SK-N-SH treated with all-trans-retinoic acid at 6 μM for 48 hours (cell line): ENCODE results near the gene DRC7.

Experiments
- BACH2 ChIP-seq: fragments of 250-450 bp; sonication (Bioruptor Pico); IDR thresholded peaks from 2 replicates; pipeline ENCODE4 v1.9.0; 2021; ENCODE audit warnings: mild to moderate bottlenecking, borderline replicate concordance
- ISL1 ChIP-seq: fragments of 250-450 bp; sonication (Bioruptor Pico); IDR thresholded peaks from 2 replicates; pipeline ENCODE4 v2.1.2; 2022; ENCODE audit warnings: mild to moderate bottlenecking, moderate library complexity
- OSR1 ChIP-seq: fragments of 250-450 bp; sonication (Bioruptor Pico); IDR thresholded peaks from 2 replicates; pipeline ENCODE4 v1.8.0; 2022; ENCODE audit warnings: moderate library complexity, mild to moderate bottlenecking, inconsistent platforms
- RARB ChIP-seq: fragments of 250-450 bp; sonication (Bioruptor Pico); IDR thresholded peaks from 2 replicates; pipeline ENCODE4 v1.8.0; 2021; ENCODE audit warnings: mild to moderate bottlenecking, moderate library complexity
- TOX ChIP-seq: fragments of 250-450 bp; sonication (Bioruptor Pico); IDR thresholded peaks from 2 replicates; pipeline ENCODE4 v1.8.0; 2021; ENCODE audit warnings: mild to moderate bottlenecking, moderate library complexity, borderline replicate concordance
- ZFP3 ChIP-seq: fragments of 250-450 bp; sonication (Bioruptor Pico); IDR thresholded peaks from 2 replicates; pipeline ENCODE4 v1.5.0; 2020; ENCODE audit warnings: mild to moderate bottlenecking, moderate library complexity
- ZFP30 ChIP-seq: fragments of 450-650 bp; formaldehyde crosslinking; IDR thresholded peaks from 2 replicates; pipeline ENCODE4 v1.5.0; 2022; ENCODE audit warnings: mild to moderate bottlenecking, moderate library complexity
- ZNF8 ChIP-seq: fragments of 450-650 bp; formaldehyde crosslinking; IDR thresholded peaks from 2 replicates; pipeline ENCODE4 v1.5.0; 2020; ENCODE audit warnings: mild to moderate bottlenecking, moderate library complexity
- TF ChIP-seq, protein P1 (sequence below): fragments of 250-450 bp; sonication (Bioruptor Pico); IDR thresholded peaks from 2 replicates; pipeline ENCODE4 v1.8.0; 2020; ENCODE audit warnings: mild to moderate bottlenecking, moderate library complexity, borderline replicate concordance
- TF ChIP-seq, protein P2 (sequence below): fragments of 250-450 bp; sonication (Bioruptor Pico); IDR thresholded peaks from 2 replicates; pipeline ENCODE4 v1.5.1; 2020; ENCODE audit warnings: low read depth, mild to moderate bottlenecking, moderate library complexity
- TF ChIP-seq, protein P3 (sequence below): fragments of 250-450 bp; sonication (Bioruptor Pico); IDR thresholded peaks from 2 replicates; pipeline ENCODE4 v1.8.0; 2021; ENCODE audit warnings: low read depth, mild to moderate bottlenecking, moderate library complexity, borderline replicate concordance

DNA sequence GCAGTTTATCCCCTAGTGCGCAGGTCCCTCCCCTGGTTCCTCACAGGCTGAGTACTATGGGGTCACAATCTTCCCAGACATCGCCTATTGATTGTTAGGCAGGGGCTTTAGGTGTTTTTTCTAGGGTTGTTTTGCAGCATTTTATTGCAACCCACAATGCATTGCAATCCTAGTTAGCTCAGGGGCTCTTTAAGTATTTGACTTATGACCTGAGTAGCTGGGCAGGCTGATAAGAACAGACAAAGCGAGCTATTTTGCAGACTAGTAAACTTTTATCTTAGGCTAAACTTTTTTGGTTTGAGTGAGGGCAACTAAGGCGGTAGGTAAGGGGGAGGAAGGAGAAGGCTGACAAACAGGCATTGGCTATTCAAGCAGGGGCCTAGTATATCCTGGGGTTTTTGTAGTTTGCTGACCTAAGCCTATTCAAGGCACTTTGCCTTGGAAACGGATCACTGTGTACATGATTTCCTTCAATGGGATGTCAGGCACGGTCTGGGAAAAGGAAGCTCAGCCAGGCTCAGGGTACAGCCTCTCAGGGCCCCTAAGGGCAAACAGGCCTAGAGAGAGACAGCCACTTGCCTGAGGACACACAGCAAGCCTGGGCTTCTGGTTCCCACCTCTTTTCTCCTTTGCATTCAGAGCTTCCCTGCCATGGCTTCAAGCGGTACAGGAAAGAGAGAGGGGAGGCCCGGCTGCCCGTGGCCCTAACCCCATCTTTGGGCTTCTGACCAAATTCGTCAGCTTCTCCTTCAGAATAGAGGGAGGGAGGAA lies 6.4 kb downstream of the DRC7 start:
- TF ChIP-seq BACH2 (CRISPR knock-in tag): no peak
- no peak for TF ChIP-seq RARB
- TF ChIP-seq, protein P1, sequence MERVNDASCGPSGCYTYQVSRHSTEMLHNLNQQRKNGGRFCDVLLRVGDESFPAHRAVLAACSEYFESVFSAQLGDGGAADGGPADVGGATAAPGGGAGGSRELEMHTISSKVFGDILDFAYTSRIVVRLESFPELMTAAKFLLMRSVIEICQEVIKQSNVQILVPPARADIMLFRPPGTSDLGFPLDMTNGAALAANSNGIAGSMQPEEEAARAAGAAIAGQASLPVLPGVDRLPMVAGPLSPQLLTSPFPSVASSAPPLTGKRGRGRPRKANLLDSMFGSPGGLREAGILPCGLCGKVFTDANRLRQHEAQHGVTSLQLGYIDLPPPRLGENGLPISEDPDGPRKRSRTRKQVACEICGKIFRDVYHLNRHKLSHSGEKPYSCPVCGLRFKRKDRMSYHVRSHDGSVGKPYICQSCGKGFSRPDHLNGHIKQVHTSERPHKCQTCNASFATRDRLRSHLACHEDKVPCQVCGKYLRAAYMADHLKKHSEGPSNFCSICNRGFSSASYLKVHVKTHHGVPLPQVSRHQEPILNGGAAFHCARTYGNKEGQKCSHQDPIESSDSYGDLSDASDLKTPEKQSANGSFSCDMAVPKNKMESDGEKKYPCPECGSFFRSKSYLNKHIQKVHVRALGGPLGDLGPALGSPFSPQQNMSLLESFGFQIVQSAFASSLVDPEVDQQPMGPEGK (CRISPR knock-in tag): no peak
- no peak for TF ChIP-seq ZFP3 (CRISPR knock-in tag)
- TF ChIP-seq ZFP30 (CRISPR knock-in tag): no peak
- TF ChIP-seq ISL1 (CRISPR knock-in tag): no peak
- TF ChIP-seq, protein P2, sequence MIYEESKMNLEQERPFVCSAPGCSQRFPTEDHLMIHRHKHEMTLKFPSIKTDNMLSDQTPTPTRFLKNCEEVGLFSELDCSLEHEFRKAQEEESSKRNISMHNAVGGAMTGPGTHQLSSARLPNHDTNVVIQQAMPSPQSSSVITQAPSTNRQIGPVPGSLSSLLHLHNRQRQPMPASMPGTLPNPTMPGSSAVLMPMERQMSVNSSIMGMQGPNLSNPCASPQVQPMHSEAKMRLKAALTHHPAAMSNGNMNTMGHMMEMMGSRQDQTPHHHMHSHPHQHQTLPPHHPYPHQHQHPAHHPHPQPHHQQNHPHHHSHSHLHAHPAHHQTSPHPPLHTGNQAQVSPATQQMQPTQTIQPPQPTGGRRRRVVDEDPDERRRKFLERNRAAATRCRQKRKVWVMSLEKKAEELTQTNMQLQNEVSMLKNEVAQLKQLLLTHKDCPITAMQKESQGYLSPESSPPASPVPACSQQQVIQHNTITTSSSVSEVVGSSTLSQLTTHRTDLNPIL (CRISPR knock-in tag): no peak
- no peak for TF ChIP-seq ZNF8 (CRISPR knock-in tag)
- no peak for TF ChIP-seq TOX (CRISPR knock-in tag)
- TF ChIP-seq OSR1 (CRISPR knock-in tag): no peak
- TF ChIP-seq, protein P3, sequence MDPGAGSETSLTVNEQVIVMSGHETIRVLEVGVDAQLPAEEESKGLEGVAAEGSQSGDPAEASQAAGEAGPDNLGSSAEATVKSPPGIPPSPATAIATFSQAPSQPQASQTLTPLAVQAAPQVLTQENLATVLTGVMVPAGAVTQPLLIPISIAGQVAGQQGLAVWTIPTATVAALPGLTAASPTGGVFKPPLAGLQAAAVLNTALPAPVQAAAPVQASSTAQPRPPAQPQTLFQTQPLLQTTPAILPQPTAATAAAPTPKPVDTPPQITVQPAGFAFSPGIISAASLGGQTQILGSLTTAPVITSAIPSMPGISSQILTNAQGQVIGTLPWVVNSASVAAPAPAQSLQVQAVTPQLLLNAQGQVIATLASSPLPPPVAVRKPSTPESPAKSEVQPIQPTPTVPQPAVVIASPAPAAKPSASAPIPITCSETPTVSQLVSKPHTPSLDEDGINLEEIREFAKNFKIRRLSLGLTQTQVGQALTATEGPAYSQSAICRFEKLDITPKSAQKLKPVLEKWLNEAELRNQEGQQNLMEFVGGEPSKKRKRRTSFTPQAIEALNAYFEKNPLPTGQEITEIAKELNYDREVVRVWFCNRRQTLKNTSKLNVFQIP (CRISPR knock-in tag): no peak
